ENCODE measurements around the gene GLP2R.

The GLP2R gene

DNA sequence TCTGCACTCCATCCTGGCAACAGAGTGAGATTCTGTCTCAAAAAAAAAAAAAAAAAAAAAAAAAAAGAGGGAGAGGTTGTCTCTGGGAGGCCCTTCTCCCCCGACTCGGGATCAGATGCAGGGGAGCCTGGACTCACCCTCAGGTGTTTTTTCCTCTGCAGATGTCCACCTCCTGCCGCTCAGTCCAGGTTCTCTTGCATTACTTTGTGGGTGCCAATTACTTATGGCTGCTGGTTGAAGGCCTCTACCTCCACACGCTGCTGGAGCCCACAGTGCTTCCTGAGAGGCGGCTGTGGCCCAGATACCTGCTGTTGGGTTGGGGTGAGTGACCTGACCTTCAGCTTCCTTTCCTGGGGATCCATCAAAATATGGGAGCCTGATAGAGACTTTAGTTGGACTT, 34.1 kb downstream of the GLP2R start:
- FAIRE-seq = no peak

DNA sequence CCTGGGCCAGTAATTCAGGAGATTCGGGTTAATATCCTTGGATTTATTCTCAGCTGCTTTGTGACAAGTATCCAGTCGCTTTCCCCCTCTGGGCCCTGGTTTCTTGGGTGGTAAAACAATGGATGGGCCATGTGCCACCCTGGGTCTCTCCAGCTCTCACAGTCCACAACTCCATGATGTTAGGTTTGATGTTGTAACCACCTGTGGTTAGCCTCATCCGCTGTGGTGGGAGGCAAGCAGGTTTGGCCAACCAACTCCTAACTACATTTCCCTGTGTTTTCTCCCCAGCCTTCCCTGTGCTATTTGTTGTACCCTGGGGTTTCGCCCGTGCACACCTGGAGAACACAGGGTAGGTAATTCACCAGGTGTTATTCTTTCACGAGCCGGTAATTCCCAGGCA, 35.1 kb downstream of the GLP2R start:
- FAIRE-seq = no peak

DNA sequence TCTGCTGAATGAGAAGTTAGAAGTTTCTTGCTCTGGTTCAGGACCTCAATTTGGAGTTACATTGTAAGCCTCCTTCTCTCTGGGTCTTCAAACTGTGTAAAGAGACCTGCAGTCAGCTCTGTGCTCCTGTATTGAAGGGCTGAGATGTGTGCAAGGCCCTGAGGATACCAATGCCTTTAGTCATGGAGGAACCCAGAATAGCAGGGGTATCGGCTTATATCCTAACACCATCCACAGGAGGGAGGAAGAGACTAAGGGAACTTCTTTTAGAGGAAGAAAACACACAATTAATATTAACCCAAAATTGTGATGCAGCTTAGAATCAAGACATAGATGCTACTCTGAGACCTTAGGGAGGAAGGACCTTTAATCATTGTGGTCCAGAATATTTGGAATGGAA, 36.5 kb downstream of the GLP2R start:
- FAIRE-seq = no peak

DNA sequence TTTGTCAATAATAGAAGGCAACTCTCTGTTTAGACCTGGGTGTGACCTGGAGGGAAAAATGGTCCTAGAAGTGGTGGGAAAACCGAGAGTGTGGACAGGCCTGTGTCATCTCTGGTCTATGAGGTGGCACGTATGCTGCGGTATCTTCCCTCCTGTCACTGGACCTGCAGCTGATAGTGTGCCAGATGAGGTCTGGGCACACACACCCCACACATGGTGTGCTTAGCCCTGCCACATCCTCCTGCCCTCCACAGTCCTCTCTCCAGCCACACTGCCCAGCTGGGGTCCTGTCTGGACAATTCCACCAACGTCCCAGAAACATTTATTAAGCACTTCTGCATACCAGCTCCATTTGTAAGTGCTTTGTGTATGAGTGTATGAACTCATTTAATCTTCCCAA, 37.2 kb downstream of the GLP2R start:
- no peak for FAIRE-seq

DNA sequence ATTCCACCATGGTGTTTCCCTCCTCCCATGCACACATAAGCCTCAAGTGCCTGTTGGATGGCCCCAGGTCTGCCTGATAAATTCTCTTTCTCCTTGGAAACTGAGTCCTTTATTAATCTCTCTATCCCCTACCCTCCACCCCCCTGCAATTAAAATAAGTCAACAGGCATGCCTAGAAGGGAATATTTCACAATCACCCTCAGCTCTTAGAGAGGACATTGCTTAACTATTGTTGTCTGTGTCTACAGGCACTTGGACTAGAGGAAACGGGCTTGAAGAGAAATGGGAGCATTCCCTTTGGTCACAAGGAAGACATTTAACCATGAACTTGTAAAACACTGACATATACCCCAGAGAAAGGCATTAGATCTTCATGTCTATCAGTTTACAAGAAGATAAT, 39.9 kb downstream of the GLP2R start:
- FAIRE-seq = no peak

DNA sequence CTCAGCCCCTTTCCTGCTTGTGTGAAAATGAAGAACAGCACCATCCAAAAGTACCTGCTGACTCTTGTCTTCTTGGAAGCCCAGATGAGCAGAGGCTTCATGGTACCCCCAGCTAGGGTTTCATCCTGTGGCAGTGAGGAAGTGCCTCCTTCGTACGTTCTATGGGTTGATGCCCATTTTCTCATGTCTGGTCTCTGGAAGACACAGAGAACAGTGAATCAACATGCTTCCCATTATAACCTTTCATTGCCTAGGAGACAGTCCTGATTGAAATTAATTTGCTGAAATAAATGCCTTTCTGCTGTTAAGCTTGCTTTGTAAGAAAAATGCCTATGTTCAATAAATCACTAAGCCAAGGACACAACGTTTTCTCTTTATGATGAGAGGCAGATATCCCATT, 42.8 kb downstream of the GLP2R start:
- no peak for FAIRE-seq

DNA sequence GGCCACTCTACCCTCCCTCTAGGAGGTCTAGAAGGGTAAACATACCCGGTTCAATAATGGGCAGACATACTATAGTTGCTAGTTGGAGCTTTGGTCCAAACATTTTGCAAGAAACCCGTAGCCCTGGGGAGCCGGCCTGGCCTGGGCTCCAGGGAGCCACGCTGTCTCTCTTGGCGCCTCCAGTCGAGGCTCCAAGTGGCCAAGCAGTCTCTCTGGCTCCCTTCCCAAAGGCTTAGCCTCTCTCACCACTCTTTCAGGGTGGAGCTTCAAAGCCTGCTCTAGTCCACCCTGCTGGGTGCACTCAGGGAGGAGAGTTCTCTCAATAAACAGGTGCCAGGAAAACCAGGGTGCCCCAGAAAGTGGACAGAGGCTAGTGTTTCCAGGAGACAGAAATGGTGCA, 47.1 kb downstream of the GLP2R start:
- FAIRE-seq = no peak

DNA sequence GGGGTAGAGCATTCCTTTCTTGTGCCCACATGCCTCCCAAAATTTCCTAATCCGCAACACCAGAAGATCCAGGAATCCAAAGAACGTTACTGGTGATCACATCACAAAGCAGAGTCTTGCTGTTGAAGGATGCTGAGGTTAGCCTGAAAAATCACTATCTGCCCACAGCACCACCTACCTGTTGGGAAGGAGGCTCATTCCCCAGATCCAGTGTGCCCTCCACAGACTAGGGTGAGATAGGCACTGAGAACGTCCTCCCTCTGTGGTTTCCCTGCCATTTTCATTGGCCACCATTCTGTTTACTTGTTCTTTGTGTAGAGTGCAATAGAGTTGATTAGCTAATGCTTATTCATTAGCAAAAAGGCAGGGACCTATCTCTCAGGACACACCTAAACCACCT, 49.0 kb downstream of the GLP2R start:
- FAIRE-seq = no peak

DNA sequence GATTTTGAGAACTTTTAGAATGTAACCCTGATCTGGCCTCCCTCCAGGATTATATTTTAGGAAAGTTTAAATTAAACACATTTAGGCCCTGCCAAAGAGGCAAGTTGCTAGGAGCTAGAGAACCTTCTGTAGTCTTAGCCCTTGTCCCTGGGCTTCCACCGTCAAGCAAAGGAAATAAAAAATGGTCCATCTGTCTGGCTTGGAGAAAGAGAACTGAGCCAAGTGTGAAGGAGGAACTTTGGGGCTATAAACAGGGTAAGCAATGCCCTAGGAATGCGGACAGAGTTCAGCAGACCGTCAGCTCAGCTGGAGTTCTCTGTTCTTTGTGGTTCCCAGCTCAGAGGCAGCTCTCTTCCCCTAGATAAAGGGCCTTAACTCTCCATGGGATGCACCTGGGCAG, 49.7 kb downstream of the GLP2R start:
- no peak for FAIRE-seq

DNA sequence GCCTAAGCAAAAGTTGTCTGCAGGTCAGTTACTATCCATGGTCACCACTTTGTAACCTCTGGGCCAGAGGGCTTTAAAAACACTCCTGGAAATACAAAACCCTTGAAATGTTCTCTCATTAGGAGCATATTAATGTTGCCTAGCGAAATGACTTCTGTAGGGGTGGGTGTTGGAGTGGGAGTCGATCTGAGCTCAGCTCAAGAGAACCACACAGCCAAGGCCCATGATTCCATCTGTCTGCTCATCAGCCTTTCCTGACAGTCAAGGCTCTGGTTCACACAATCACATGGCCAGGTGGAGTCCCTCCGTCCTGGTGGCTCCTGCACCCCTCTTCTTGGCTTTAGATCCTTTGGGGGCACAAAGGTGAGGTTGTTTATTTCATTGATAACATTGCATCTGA, 52.6 kb downstream of the GLP2R start:
- FAIRE-seq = no peak

DNA sequence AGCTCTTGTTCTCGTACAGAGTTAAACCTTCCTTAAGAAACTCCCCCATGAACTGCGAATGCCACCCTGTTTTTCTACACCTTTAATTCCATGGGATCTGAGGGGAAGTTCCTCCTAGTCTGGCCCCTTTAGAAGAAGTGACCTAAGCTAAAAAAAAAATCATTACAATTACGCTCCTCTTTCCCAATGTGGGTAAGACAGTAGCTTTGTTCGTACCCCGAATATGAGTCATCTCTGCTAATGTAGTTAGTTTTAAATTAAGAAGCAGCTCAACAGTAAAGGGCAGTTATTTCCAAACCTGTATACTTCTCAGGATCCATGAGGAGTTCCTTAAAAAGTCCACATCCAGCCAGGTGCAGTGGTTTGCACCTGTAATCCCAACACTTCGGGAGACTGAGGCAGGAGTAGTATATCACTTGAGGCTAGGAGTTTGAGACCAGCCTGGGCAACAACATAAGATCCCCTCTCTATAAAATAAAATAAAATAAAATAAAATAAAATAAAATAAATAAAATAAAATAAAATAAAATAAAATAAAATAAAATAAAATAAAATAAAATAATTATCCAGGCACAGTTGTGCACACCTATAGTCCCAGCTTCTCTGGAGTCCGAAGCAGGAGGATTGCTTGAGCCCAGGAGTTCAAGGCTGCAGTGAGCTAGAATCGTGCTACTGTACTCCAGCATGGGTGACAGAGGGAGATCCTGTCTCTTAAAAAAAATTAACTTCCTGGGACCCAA, 53.2 kb downstream of the GLP2R start:
- no peak for FAIRE-seq

DNA sequence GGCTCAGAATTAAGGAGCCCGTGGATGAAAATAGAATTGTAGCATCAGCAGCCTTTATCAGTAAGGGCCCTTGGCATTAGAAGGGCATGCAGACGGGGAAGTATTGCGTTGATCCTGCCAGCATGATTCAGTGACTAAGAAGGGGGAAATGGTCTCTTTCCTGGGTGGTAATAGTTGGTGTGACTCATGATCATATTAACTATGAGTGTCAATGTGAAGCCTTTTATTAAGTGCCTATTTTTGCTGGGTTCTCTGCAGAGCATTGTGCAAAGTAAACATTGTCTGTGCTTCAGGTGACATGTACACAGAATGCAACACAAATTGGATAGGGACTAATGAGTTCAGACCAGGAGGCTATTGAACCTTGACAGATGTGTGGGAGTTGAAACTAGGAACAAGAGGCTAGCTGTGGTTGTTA, 54.9 kb downstream of the GLP2R start:
- FAIRE-seq = no peak

DNA sequence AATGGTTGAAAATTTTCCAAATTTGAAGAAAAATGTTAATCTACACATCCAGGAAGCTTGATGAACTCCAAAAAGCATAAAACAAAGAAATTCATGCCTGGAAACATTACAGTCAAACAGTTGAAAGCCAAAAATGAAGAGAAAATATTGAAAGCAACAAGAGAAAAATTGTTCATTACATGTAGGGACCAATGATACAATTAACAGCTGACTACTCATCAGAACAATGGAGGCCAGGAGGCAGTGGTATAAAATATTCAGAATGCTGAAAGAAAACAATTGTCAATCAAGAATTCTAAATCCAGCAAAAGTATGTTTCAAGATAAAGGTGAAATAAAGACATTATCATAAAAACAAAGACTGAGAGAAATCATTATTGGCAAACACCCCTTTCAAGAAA, 57.7 kb downstream of the GLP2R start:
- no peak for FAIRE-seq

DNA sequence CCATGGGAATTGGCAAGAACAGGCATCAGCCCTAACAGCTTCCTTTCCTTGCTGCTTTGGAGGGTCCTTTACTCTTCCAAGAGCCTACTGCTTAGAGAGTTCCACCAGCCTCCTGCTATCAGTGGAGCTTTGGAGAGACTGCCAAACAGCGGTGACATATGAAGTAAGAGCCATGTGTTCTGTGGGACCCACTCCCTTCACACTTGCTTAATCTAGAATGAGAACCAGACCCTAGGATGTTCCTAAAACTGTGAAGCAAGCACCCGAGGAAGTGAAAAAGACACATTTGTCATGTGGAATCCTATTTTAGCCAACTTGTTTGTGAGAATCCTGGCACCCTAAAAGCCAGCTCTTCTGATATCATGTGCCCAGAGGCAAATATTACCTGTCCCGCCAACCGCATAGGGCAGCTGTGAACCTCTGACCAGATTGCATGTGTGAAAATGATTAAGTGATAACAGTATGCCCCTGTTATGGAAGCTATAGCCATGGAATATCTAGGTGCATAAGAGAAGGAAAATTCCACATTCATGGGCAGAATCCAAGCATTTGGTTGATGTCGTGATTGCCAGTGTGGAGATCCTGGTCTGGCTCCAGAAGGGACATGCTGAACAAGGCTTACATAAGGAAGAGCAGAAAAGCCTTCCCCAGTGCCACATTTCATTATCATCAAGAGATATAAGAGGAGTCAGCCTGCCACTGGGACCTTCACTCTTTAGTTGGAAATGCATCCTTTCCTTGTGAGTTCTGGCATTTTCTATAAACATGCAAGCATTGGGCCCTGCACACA, 60.6 kb downstream of the GLP2R start:
- FAIRE-seq = no peak

DNA sequence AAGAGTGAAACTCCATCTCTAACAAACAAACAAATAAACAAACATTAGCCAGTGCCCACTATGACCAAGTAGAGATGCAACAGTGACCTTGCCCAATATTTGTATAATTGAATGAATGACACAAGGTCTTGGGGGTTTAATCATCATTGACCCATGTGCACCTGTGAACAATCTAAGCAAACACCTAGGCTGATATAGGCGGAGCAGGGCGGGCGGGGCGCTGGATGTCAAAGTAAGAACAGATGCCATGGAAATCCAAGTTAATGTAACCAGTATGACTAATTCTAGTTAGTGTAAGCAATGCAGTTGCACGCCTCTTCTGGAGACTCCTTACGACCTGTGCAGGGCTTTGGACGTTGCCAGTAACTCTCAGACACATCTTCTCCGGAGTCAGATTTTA, 61.8 kb downstream of the GLP2R start:
- no peak for FAIRE-seq

DNA sequence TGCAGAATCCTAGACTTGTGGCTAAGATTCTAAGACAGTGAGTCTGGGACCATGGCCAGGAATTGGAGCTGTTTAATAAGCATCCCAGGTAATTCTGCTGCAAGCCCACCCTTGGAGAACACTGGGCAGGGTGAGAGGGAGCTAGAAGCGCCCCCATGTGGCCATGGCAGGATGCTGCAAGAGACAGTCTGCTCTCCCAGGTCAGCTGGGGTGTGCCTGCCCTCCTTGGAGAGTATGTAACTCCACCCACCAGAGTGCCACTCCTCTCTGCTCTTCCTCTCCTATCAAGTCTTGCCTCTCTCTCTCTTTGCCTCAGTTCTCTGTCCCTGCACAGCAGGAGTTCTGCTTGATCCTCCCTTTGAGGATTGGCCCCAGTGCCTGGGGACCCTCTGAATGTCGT, 64.4 kb downstream of the GLP2R start:
- no peak for FAIRE-seq

DNA sequence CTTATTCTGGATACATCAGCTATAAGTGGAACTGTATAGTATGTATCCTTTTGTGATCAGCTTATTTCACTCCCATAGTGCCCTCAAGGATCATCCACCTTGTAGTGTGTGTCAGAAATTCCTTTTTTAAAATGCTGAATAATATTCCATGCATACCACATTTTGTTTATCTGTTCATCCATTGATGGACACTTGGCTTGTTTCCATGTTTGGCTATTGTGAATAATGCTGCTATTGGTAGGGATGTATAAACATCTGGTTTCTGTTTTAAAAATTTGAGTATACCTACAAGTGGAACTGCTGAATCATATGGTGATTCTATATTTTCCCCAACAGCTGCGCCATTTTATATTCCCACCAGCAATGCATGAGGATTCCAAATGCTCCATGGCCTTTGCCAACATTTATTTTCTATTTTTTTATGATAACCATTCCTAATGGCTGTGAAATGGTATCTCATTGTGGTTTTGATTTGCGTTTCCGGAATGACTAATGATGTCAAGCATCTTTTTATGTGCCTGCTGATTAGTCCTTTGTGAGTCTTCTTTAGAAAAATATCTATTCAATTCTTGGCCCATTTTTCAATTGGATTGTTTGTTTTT, 67.8 kb downstream of the GLP2R start:
- no peak for FAIRE-seq

DNA sequence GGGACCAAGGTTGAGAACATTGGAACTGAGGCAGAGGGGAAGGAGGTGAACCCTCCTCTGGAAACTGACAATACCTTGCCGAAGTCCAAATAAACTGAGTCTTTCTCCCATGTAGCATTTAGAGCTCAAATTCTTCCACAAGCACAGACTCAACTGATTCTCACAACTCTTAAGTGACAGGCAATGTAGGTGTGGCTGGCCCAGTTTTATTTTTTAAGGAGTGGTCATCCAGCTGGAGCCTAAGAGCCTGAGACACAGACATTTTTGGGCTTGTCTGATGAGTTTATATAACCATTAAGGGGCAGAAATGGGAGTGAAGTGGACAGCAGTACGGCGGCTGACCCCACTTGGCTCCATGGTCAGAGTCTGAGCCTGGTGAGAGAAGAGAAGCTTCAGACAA, 68.5 kb downstream of the GLP2R start:
- FAIRE-seq = no peak

DNA sequence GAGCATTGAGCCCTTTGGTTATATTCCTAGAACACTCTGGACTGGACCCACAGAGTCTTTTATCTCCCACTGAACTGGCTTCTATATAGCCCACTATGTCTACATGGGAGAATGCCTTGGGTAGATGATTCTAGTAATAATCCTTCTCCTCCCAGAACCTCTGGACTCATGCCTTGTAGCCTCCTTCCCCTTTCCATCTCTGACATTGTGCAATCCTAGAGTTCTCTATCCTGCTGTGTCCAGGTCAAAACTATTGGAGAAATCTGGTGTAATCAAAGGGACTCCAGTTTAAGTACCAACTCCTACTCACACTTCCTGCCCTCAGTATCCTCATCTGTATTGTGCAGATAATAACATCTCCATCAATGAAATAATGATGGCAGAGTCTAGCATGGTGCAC, 70.2 kb downstream of the GLP2R start:
- FAIRE-seq = no peak

DNA sequence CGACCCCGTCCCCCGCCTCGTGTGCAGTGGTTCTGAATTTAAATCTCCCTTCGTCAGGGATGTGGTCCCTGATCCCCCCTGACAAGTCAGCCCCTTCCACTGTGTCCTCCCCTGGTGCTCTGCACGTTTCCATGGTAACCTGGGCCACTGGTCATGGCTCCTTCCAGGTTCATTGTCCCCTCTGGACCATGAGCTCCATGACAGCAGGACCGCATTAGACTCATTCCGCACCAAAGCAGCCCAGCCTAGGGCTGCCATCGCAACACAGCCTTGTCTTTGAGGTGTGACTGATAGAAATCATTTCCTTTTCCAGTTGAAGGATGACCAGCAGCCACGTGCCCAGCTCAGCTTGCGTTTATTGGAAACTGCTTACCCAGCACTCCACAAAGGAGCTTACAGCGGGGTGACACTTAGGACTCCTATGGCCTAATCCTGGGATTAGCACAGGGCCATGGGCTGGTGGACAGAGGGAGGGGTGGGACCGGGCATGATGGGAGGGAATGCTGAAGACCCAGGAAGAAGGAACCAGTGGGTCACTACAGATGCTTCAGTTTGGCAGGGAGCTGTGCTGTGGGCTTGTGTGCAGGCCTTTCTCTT, 71.7 kb downstream of the GLP2R start:
- FAIRE-seq = no peak

DNA sequence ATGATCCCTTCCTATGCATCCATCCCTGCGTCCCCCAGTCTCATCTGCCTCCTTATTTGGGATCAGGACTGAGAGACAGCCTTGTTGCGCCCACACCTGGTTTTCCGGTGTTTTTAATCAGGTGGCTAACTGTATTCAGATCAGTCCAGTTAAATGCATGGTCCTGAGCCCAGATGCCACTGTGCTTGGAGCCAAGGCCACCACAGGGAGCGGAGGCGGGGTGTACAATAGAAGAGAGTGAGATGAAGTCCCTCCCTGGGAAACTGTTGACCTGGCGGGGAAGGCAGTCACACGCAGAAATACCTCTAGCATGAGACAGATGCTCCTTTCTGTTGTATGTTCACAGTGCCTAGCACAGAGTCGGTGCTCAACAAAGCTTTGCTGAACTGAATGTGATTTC, 73.1 kb downstream of the GLP2R start:
- no peak for FAIRE-seq

DNA sequence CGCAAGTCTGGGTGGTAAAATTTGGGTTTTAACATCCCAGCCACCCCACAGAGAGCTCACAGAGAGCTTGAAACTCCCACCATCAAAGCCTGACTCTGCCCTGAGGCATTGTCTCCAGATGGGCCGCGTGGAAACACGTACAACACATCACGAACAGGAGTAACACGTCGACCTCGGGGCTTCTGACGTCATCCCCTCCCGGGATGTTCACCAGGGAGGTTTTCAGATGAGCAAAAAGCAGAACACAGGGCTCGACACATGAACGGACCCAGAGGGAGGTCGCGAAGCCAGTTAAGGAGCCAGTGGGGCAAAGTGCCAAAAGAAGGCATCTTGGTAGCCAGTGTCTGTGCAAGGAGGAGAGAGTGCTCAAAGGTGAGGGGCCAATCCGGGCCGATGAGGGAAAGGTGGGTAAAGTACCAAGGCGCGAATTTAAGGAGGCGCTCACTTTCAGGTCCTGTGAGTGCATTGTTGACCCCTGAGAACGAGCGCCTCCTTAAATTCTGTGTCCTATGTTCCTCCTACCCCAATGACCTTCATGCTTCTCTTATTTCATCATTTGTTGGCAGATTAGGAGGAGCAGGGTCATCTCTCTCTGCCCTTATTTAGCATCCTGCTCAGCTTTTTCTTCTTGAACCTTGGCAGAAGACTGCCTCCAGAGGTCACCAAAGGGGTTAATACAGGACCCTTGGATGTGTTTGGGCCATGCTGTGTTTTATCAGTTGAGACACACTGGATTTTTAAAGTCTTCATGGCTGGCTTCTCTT, 73.7 kb downstream of the GLP2R start:
- FAIRE-seq = no peak

DNA sequence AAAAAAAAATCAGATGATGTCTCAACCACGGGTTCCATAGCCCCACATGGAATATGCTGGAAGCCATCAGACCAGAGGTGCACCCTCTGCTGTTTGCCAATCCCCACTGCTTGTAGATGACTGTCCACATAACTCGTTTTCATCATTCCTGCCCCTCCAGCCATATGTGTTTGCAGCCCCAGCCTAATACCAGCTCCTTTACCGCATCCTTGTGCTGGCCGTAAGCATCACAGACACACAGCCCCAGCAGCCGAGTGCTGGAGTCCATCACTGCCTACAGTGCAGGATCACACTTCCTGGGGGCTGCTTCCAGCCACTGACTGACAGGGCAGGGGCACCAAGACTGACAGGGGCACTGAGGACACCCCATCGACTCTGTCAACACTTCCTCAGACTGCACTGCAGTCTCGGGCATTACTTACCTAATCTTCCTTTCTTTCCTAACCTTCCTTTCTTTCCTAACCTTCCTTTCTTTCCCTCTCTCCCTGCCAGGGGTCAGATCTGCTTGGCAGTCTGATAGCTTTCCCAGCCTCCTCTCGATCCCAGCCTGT, 74.4 kb downstream of the GLP2R start:
- FAIRE-seq = no peak
